NB4 (cell line): ENCODE results near the gene STK24.

Source experiments
- DNase-seq: peaks from one replicate; pipeline ENCODE4 v3.0.0; 2010; ENCODE audit warnings: low read depth
- H3K4me3 ChIP-seq: one replicate; pipeline ENCODE4 v1.5.1; 2011; ENCODE audit warnings: mild to moderate bottlenecking, low read depth, low read length, moderate library complexity
- CTCF ChIP-seq: IDR thresholded peaks from one replicate; pipeline ENCODE4 v1.5.1; 2012; ENCODE audit warnings: low read depth, low read length
- MAX ChIP-seq: IDR thresholded peaks from 2 replicates; pipeline ENCODE4 v1.6.1; 2011; ENCODE audit warnings: low read depth, low read length
- MYC ChIP-seq: IDR thresholded peaks from 2 replicates; pipeline ENCODE4 v1.6.1; 2011; ENCODE audit warnings: low read depth, low read length
- POLR2A ChIP-seq: IDR thresholded peaks from 2 replicates; pipeline ENCODE4 v1.6.1; 2011; ENCODE audit warnings: mild to moderate bottlenecking; ENCODE audit not compliant: insufficient read length; ENCODE audit errors: extremely low read depth

The STK24 gene

GRCh38 chr13:98582947-98583346, 6.0 kb upstream of the STK24 start:
- TF ChIP-seq MYC = no peak
- no peak for TF ChIP-seq CTCF
- no peak for TF ChIP-seq MAX
- TF ChIP-seq POLR2A = no peak
- no peak for DNase-seq
- no peak overlapping the region for H3K4me3 ChIP-seq

- H3K4me3 ChIP-seq = no peak overlapping the region
- no peak for DNase-seq
- TF ChIP-seq MAX = no peak
- TF ChIP-seq MYC = no peak
- no peak for TF ChIP-seq POLR2A
- TF ChIP-seq CTCF = no peak
Observed at GRCh38 chr13:98581971-98582702, 5.2 kb upstream of the STK24 start.

- TF ChIP-seq CTCF (no peak), POLR2A (no peak), MAX (no peak), MYC (no peak)
- DNase-seq = no peak
- H3K4me3 ChIP-seq = no peak overlapping the region
Observed at GRCh38 chr13:98581381-98581780, 4.5 kb upstream of the STK24 start.

- DNase-seq = no peak
- H3K4me3 ChIP-seq = no peak overlapping the region
- no peak for TF ChIP-seq MAX
- TF ChIP-seq MYC = no peak
- TF ChIP-seq CTCF = no peak
- no peak for TF ChIP-seq POLR2A
Observed at GRCh38 chr13:98580420-98580819, 3.5 kb upstream of the STK24 start.

- DNase-seq = no peak
- TF ChIP-seq MYC = 0 out of 2 replicates have a peak, but pooled peaks have one; percentile 17
- no peak for TF ChIP-seq POLR2A
- H3K4me3 ChIP-seq = peak overlapping the region; percentile 58
Observed at GRCh38 chr13:98577836-98578285, 954 bp upstream of the STK24 start.

GRCh38 chr13:98576200-98576945, 534 bp downstream of the STK24 start:
- peak overlapping the region; percentile 88 for H3K4me3 ChIP-seq
- TF ChIP-seq POLR2A = no peak
- TF ChIP-seq MAX = no peak
- no peak for TF ChIP-seq MYC
- TF ChIP-seq CTCF = no peak
- DNase-seq = peak; percentile 63
